Measurements from ENCODE around the gene MBD3L1. TPM values are rescaled to one million over a fixed set of nuclear protein-coding genes. Genes with fewer than 3 reads are reported as not detected.

MBD3L1 gene
- total and polyA plus RNA-seq, 9 of the 15 experiments (the other 6 are each of a cell fraction or from before 2014, with no cell fraction given) = not detected

GRCh38 chr19:8832132-8833021 lies at the start of gene MBD3L1, which contains the start of gene ZNF558 (continued):
- TF ChIP-seq, protein P1, sequence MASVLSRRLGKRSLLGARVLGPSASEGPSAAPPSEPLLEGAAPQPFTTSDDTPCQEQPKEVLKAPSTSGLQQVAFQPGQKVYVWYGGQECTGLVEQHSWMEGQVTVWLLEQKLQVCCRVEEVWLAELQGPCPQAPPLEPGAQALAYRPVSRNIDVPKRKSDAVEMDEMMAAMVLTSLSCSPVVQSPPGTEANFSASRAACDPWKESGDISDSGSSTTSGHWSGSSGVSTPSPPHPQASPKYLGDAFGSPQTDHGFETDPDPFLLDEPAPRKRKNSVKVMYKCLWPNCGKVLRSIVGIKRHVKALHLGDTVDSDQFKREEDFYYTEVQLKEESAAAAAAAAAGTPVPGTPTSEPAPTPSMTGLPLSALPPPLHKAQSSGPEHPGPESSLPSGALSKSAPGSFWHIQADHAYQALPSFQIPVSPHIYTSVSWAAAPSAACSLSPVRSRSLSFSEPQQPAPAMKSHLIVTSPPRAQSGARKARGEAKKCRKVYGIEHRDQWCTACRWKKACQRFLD (CRISPR knock-in tag; IDR thresholded peaks at IDR 0.05) = no peak
- TF ChIP-seq POLR3A (IDR thresholded peaks at IDR 0.05; ENCODE audit: borderline replicate concordance, extremely low read depth, insufficient read depth, insufficient read length) (no peak), FIP1L1 (IDR thresholded peaks at IDR 0.05; ENCODE audit: low read depth, low read length, poor library complexity, severe bottlenecking) (peak; percentile 47), PCBP2 (IDR thresholded peaks at IDR 0.05; ENCODE audit: low read depth, low read length, poor library complexity, severe bottlenecking) (no peak), C11orf30 (IDR thresholded peaks at IDR 0.05; ENCODE audit: low read depth) (peak; percentile 49; the same call in 1 of the 2 replicates), RBM34 (IDR thresholded peaks at IDR 0.05; ENCODE audit: borderline replicate concordance, insufficient read depth, low read length) (no peak), ZNF347 (CRISPR knock-in tag; IDR thresholded peaks at IDR 0.05; ENCODE audit: low read depth) (no peak), ELF4 (CRISPR knock-in tag; IDR thresholded peaks at IDR 0.05) (peak; percentile 57; the same call in 1 of the 2 replicates), ZNF696 (CRISPR knock-in tag; conservative IDR thresholded peaks at IDR 0.05) (no peak), ZFX (CRISPR knock-in tag; IDR thresholded peaks at IDR 0.05) (peak; percentile 92), FOS (IDR thresholded peaks at IDR 0.05; ENCODE audit: extremely low read depth, insufficient read length) (no peak)
- TF ChIP-seq, protein P2, sequence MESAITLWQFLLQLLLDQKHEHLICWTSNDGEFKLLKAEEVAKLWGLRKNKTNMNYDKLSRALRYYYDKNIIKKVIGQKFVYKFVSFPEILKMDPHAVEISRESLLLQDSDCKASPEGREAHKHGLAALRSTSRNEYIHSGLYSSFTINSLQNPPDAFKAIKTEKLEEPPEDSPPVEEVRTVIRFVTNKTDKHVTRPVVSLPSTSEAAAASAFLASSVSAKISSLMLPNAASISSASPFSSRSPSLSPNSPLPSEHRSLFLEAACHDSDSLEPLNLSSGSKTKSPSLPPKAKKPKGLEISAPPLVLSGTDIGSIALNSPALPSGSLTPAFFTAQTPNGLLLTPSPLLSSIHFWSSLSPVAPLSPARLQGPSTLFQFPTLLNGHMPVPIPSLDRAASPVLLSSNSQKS (CRISPR knock-in tag; IDR thresholded peaks at IDR 0.05) = no peak
- TF ChIP-seq, protein P3, sequence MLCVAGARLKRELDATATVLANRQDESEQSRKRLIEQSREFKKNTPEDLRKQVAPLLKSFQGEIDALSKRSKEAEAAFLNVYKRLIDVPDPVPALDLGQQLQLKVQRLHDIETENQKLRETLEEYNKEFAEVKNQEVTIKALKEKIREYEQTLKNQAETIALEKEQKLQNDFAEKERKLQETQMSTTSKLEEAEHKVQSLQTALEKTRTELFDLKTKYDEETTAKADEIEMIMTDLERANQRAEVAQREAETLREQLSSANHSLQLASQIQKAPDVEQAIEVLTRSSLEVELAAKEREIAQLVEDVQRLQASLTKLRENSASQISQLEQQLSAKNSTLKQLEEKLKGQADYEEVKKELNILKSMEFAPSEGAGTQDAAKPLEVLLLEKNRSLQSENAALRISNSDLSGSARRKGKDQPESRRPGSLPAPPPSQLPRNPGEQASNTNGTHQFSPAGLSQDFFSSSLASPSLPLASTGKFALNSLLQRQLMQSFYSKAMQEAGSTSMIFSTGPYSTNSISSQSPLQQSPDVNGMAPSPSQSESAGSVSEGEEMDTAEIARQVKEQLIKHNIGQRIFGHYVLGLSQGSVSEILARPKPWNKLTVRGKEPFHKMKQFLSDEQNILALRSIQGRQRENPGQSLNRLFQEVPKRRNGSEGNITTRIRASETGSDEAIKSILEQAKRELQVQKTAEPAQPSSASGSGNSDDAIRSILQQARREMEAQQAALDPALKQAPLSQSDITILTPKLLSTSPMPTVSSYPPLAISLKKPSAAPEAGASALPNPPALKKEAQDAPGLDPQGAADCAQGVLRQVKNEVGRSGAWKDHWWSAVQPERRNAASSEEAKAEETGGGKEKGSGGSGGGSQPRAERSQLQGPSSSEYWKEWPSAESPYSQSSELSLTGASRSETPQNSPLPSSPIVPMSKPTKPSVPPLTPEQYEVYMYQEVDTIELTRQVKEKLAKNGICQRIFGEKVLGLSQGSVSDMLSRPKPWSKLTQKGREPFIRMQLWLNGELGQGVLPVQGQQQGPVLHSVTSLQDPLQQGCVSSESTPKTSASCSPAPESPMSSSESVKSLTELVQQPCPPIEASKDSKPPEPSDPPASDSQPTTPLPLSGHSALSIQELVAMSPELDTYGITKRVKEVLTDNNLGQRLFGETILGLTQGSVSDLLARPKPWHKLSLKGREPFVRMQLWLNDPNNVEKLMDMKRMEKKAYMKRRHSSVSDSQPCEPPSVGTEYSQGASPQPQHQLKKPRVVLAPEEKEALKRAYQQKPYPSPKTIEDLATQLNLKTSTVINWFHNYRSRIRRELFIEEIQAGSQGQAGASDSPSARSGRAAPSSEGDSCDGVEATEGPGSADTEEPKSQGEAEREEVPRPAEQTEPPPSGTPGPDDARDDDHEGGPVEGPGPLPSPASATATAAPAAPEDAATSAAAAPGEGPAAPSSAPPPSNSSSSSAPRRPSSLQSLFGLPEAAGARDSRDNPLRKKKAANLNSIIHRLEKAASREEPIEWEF (CRISPR knock-in tag; IDR thresholded peaks at IDR 0.05) = no peak
- TF ChIP-seq, protein P4, sequence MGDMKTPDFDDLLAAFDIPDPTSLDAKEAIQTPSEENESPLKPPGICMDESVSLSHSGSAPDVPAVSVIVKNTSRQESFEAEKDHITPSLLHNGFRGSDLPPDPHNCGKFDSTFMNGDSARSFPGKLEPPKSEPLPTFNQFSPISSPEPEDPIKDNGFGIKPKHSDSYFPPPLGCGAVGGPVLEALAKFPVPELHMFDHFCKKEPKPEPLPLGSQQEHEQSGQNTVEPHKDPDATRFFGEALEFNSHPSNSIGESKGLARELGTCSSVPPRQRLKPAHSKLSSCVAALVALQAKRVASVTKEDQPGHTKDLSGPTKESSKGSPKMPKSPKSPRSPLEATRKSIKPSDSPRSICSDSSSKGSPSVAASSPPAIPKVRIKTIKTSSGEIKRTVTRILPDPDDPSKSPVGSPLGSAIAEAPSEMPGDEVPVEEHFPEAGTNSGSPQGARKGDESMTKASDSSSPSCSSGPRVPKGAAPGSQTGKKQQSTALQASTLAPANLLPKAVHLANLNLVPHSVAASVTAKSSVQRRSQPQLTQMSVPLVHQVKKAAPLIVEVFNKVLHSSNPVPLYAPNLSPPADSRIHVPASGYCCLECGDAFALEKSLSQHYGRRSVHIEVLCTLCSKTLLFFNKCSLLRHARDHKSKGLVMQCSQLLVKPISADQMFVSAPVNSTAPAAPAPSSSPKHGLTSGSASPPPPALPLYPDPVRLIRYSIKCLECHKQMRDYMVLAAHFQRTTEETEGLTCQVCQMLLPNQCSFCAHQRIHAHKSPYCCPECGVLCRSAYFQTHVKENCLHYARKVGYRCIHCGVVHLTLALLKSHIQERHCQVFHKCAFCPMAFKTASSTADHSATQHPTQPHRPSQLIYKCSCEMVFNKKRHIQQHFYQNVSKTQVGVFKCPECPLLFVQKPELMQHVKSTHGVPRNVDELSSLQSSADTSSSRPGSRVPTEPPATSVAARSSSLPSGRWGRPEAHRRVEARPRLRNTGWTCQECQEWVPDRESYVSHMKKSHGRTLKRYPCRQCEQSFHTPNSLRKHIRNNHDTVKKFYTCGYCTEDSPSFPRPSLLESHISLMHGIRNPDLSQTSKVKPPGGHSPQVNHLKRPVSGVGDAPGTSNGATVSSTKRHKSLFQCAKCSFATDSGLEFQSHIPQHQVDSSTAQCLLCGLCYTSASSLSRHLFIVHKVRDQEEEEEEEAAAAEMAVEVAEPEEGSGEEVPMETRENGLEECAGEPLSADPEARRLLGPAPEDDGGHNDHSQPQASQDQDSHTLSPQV (IDR thresholded peaks at IDR 0.05) = no peak
